T-cell (primary cell): ENCODE data around the gene LUZP2. TPM values are rescaled to one million over a fixed set of nuclear protein-coding genes. Genes with fewer than 3 reads are reported as not detected.

Experiments
- ATAC-seq, 4 experiments: fragments of 200-7000 bp in 3 of 4; fragments of 150-1000 bp in 1 of 4; cut with Tn5 transposase; replicated peaks in 1 of 4; 1 replicate in 3 of 4; 2 replicates in 1 of 4; pipeline ENCODE4 v1.10.0; 2021; ENCODE audit warnings: moderate library complexity in 3 of 4, mild to moderate bottlenecking in 2 of 4, moderate number of reproducible peaks in 1 of 4
- CTCF ChIA-PET, 2 donors: fragments of 300-600 bp; sonication (Branson Sonifier 250); formaldehyde crosslinking; loops; one replicate each; lab custom pipeline; 2022; ENCODE audit warnings: antibody characterized with exemption in 2 of 2; lab: Charles Lee
- POLR2A ChIA-PET, 2 donors: fragments of 300-600 bp; sonication (Branson Sonifier 250); formaldehyde crosslinking; loops; one replicate each; lab custom pipeline; 2022; ENCODE audit warnings: antibody characterized with exemption in 2 of 2; lab: Charles Lee
- DNase-seq, 35 experiments: peaks; one replicate each; pipeline versions ENCODE4 v3.0.0 to v3.0.0-alpha.2; 2013 to 2023
- H3K27ac ChIP-seq: one replicate; pipeline ENCODE4 v1.5.1; 2013; ENCODE audit warnings: low read length
- H3K27me3 ChIP-seq, 2 experiments: replicated peaks in 1 of 2; 1 replicate in 1 of 2; 2 replicates in 1 of 2; pipeline versions ENCODE4 v1.6.1 to v1.7.0; 2013; ENCODE audit warnings: low read length in 1 of 2, mixed read lengths in 1 of 2; ENCODE audit not compliant: control insufficient read depth in 2 of 2, insufficient read depth in 2 of 2; ENCODE audit errors: extremely low read depth in 1 of 2
- H3K36me3 ChIP-seq, 2 donors: 1 replicate in 1 of 2; 2 replicates in 1 of 2; pipeline versions ENCODE4 v1.6.1 to v1.7.0; 2013; ENCODE audit warnings: low read length in 1 of 2; ENCODE audit not compliant: control insufficient read depth in 2 of 2, insufficient read depth in 1 of 2; ENCODE audit errors: extremely low read depth in 1 of 2
- H3K4me1 ChIP-seq, 2 experiments: 1 replicate in 1 of 2; 2 replicates in 1 of 2; pipeline versions ENCODE4 v1.6.1 to v1.7.0; 2013; ENCODE audit warnings: low read length in 2 of 2, mixed read lengths in 1 of 2; ENCODE audit not compliant: insufficient read depth in 2 of 2, control insufficient read depth in 1 of 2; ENCODE audit errors: extremely low read depth in 1 of 2
- H3K4me3 ChIP-seq, 2 donors: 1 replicate in 1 of 2; 2 replicates in 1 of 2; pipeline versions ENCODE4 v1.5.1 to v1.7.0; 2013; ENCODE audit warnings: mild to moderate bottlenecking in 2 of 2, low read length in 1 of 2, moderate library complexity in 1 of 2; ENCODE audit not compliant: control insufficient read depth in 1 of 2; ENCODE audit errors: extremely low read depth in 1 of 2
- H3K9me3 ChIP-seq: 2 replicates; pipeline ENCODE4 v1.7.0; 2013
- H3K27ac Mint-ChIP-seq, 2 donors: one replicate each; pipeline ENCODE4 v1.8.0; 2020 to 2021; ENCODE audit warnings: mild to moderate bottlenecking in 2 of 2, mixed read lengths in 2 of 2
- H3K27me3 Mint-ChIP-seq, 2 donors: one replicate each; pipeline ENCODE4 v1.8.0; 2021 to 2022; ENCODE audit warnings: mixed read lengths in 2 of 2
- H3K36me3 Mint-ChIP-seq: one replicate; pipeline ENCODE4 v1.8.0; 2021; ENCODE audit warnings: mixed read lengths
- H3K4me1 Mint-ChIP-seq, 3 donors: one replicate each; pipeline ENCODE4 v1.8.0; 2020 to 2022; ENCODE audit warnings: mixed read lengths in 3 of 3, mild to moderate bottlenecking in 1 of 3
- H3K4me3 Mint-ChIP-seq, 3 donors: one replicate each; pipeline ENCODE4 v1.8.0; 2020 to 2022; ENCODE audit warnings: mild to moderate bottlenecking in 3 of 3, mixed read lengths in 3 of 3, moderate library complexity in 3 of 3
- H3K9me3 Mint-ChIP-seq, 3 donors: one replicate each; pipeline ENCODE4 v1.8.0; 2020 to 2022; ENCODE audit warnings: mixed read lengths in 3 of 3
- WGBS: methylation state at CpG from one replicate; pipeline ENCODE4 v1.1.5; 2013; ENCODE audit warnings: missing lambda C conversion rate; ENCODE audit not compliant: insufficient coverage; 5-methylcytosine and 5-hydroxymethylcytosine counted together
- total RNA-seq, 35 experiments: library from RNA in 6 of 35; stranded (reverse) in 6 of 35; fragments of 120-200 nt in 1 of 35; gene quantifications; one replicate each; pipeline versions ENCODE4 v1.2.1 to v1.2.4 and lab custom pipeline; 2013 to 2026

The LUZP2 gene
- total RNA-seq, 5 donors from 2014 or later (not counting 1 experiment from before 2014, with no cell fraction given): not detected

GRCh38 chr11:24679821-24680351, 183.0 kb downstream of the LUZP2 start:
- DNase-seq: no peak
- no peaks in the 10 kb centered on the region for H3K27me3 Mint-ChIP-seq
- POLR2A ChIA-PET: no interaction called here
- no peak for ATAC-seq
- WGBS: no CpG with 5 or more reads among the region's 2 CpGs
- CTCF ChIA-PET: no interaction called here
- Histone ChIP-seq H3K36me3 (no peaks in the 10 kb centered on the region), H3K27ac (no peak overlapping the region), H3K27me3 (no peaks in the 10 kb centered on the region), H3K4me3 (no peak overlapping the region), H3K4me1 (no peaks in the 10 kb centered on the region), H3K9me3 (no peaks in the 10 kb centered on the region)
- no peak overlapping the region for H3K4me3 Mint-ChIP-seq
- H3K27ac Mint-ChIP-seq: no peak overlapping the region
- peaks cover 3 to 14% (median 4%) of the 10 kb centered on the region in 3 donors for H3K9me3 Mint-ChIP-seq
- H3K4me1 Mint-ChIP-seq: no peaks in the 10 kb centered on the region
- no peaks in the 10 kb centered on the region for H3K36me3 Mint-ChIP-seq

DNA sequence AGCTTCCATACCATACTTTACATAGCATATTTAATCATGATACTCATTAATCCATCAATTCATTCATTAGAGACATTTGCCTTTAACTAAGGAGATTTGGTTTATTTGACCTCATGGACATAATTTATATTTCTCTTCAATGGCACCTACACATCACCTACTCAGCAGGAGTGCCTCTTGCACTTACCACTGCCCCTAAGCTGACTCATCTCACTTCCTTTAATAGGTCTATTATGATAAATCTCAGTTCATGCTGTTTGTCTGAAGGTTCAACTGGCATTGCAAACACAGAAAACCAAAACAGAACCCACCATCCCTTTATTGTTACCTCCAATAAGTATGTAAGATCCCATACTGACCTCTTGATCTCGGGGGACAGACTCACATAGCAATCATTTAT, 186.7 kb downstream of the LUZP2 start:
- no peak overlapping the region for H3K27ac Mint-ChIP-seq
- H3K9me3 ChIP-seq: no peaks in the 10 kb centered on the region
- H3K27me3 ChIP-seq: no peaks in the 10 kb centered on the region
- no peak overlapping the region for H3K27ac ChIP-seq
- no peak overlapping the region for H3K4me3 ChIP-seq
- no peaks in the 10 kb centered on the region for H3K4me1 Mint-ChIP-seq
- no peaks in the 10 kb centered on the region for H3K36me3 Mint-ChIP-seq
- no peaks in the 10 kb centered on the region for H3K4me1 ChIP-seq
- ChIA-PET CTCF (no interaction called here), POLR2A (no interaction called here)
- H3K4me3 Mint-ChIP-seq: no peak overlapping the region
- no peaks in the 10 kb centered on the region for H3K27me3 Mint-ChIP-seq
- DNase-seq (no peak), ATAC-seq (no peak)
- H3K9me3 Mint-ChIP-seq: peaks cover 7 to 14% (median 10%) of the 10 kb centered on the region in 3 donors
- WGBS: no CpG with 5 or more reads among the region's 1 CpG
- no peaks in the 10 kb centered on the region for H3K36me3 ChIP-seq

- ATAC-seq (no peak), DNase-seq (no peak)
- ChIA-PET CTCF (no interaction called here), POLR2A (no interaction called here)
- Histone ChIP-seq H3K9me3 (no peaks in the 10 kb centered on the region), H3K4me1 (no peaks in the 10 kb centered on the region), H3K36me3 (no peaks in the 10 kb centered on the region), H3K27me3 (no peaks in the 10 kb centered on the region), H3K27ac (no peak overlapping the region), H3K4me3 (no peak overlapping the region)
- H3K9me3 Mint-ChIP-seq: peaks cover 10 to 11% (median 10%) of the 10 kb centered on the region in 3 donors
- H3K36me3 Mint-ChIP-seq: no peaks in the 10 kb centered on the region
- H3K4me1 Mint-ChIP-seq: no peaks in the 10 kb centered on the region
- no CpG with 5 or more reads among the region's 1 CpG for WGBS
- no peaks in the 10 kb centered on the region for H3K27me3 Mint-ChIP-seq
- no peak overlapping the region for H3K4me3 Mint-ChIP-seq
- H3K27ac Mint-ChIP-seq: no peak overlapping the region
These were observed 189.0 kb downstream of the LUZP2 start for GRCh38 chr11:24685821-24686220.

GRCh38 chr11:24687531-24688147, 190.8 kb downstream of the LUZP2 start:
- ATAC-seq (no peak), DNase-seq (no peak)
- Mint-ChIP-seq H3K27me3 (no peaks in the 10 kb centered on the region), H3K4me1 (no peaks in the 10 kb centered on the region), H3K36me3 (no peaks in the 10 kb centered on the region), H3K4me3 (no peak overlapping the region), H3K9me3 (peaks cover 10 to 14% (median 12%) of the 10 kb centered on the region in 3 donors), H3K27ac (no peak overlapping the region)
- Histone ChIP-seq H3K36me3 (no peaks in the 10 kb centered on the region), H3K27me3 (no peaks in the 10 kb centered on the region), H3K4me3 (no peak overlapping the region), H3K9me3 (no peaks in the 10 kb centered on the region), H3K4me1 (no peaks in the 10 kb centered on the region), H3K27ac (no peak overlapping the region)
- ChIA-PET CTCF (interaction anchor here in 1 of 2 donors (0.6 kb wide), 1 partner anchor 15 kb away, joined by 3 read pairs; no protein-coding TSS in a partner anchor), POLR2A (no interaction called here)
- 86% methylated on average over 1 of the region's 3 CpGs for WGBS

- CTCF ChIA-PET: no interaction called here
These were observed 192.1 kb downstream of the LUZP2 start for GRCh38 chr11:24688981-24689380.

GRCh38 chr11:24697522-24698111, 200.8 kb downstream of the LUZP2 start:
- POLR2A ChIA-PET: no interaction called here
- Mint-ChIP-seq H3K4me3 (no peak overlapping the region), H3K36me3 (no peaks in the 10 kb centered on the region), H3K27me3 (peaks cover 0 to 3% of the 10 kb centered on the region in 2 donors), H3K9me3 (peaks cover 18 to 27% (median 24%) of the 10 kb centered on the region in 3 donors), H3K4me1 (no peaks in the 10 kb centered on the region), H3K27ac (no peak overlapping the region)
- ATAC-seq (no peak), DNase-seq (no peak)
- H3K27ac ChIP-seq: no peak overlapping the region
- WGBS: 56% methylated on average over 1 of the region's 3 CpGs
- CTCF ChIA-PET: no interaction called here
- no peaks in the 10 kb centered on the region for H3K9me3 ChIP-seq
- H3K4me1 ChIP-seq: no peaks in the 10 kb centered on the region
- no peaks in the 10 kb centered on the region for H3K36me3 ChIP-seq
- no peaks in the 10 kb centered on the region for H3K27me3 ChIP-seq
- no peak overlapping the region for H3K4me3 ChIP-seq

More at GRCh38 chr11:24688981-24689380, 192.1 kb downstream of the LUZP2 start:
- no peaks in the 10 kb centered on the region for H3K36me3 Mint-ChIP-seq
- Histone ChIP-seq H3K27ac (no peak overlapping the region), H3K27me3 (no peaks in the 10 kb centered on the region), H3K4me1 (no peaks in the 10 kb centered on the region), H3K36me3 (no peaks in the 10 kb centered on the region), H3K4me3 (no peak overlapping the region), H3K9me3 (no peaks in the 10 kb centered on the region)
- peaks cover 10 to 16% (median 14%) of the 10 kb centered on the region in 3 donors for H3K9me3 Mint-ChIP-seq
- no peak overlapping the region for H3K27ac Mint-ChIP-seq
- H3K4me3 Mint-ChIP-seq: no peak overlapping the region
- no peaks in the 10 kb centered on the region for H3K27me3 Mint-ChIP-seq
- POLR2A ChIA-PET: no interaction called here
- H3K4me1 Mint-ChIP-seq: no peaks in the 10 kb centered on the region
- ATAC-seq (no peak), DNase-seq (no peak)
- WGBS: no CpG with 5 or more reads among the region's 2 CpGs
